Mesenchymal stem cell (in vitro differentiated cells and primary cell): ENCODE measurements around the gene INCA1.

Source experiments
- DNase-seq: peaks from one replicate; pipeline ENCODE4 v3.0.0-alpha.2; 2013
- H2AFZ ChIP-seq: one replicate; pipeline ENCODE4 v1.6.1; 2013; ENCODE audit warnings: low read depth, mild to moderate bottlenecking, control low read depth, inconsistent platforms, low read length, moderate library complexity
- H2AK5ac ChIP-seq: 2 replicates; pipeline ENCODE4 v1.6.1; 2013; ENCODE audit warnings: low read length, moderate library complexity, mild to moderate bottlenecking, inconsistent platforms; ENCODE audit not compliant: severe bottlenecking
- H2BK120ac ChIP-seq: one replicate; pipeline ENCODE4 v1.6.1; 2013; ENCODE audit warnings: low read depth, mild to moderate bottlenecking, inconsistent platforms, low read length, moderate library complexity
- H2BK12ac ChIP-seq, 2 experiments: one replicate each; pipeline ENCODE4 v1.6.1; 2013; ENCODE audit warnings: inconsistent platforms in 2 of 2, low read length in 2 of 2, mild to moderate bottlenecking in 2 of 2, moderate library complexity in 2 of 2, control low read depth in 1 of 2
- H2BK15ac ChIP-seq: one replicate; pipeline ENCODE4 v1.6.1; 2013; ENCODE audit warnings: mild to moderate bottlenecking, low read depth, inconsistent platforms; ENCODE audit not compliant: poor library complexity, severe bottlenecking
- H2BK5ac ChIP-seq: 2 replicates; pipeline ENCODE4 v1.6.1; 2013; ENCODE audit warnings: low read depth, mild to moderate bottlenecking, low read length, control low read depth, inconsistent platforms; ENCODE audit not compliant: poor library complexity, severe bottlenecking
- H3K14ac ChIP-seq, 2 experiments: one replicate each; pipeline ENCODE4 v1.6.1; 2013; ENCODE audit warnings: inconsistent platforms in 2 of 2, low read length in 2 of 2, control low read depth in 1 of 2, mild to moderate bottlenecking in 1 of 2, moderate library complexity in 1 of 2
- H3K18ac ChIP-seq, 2 experiments: one replicate each; pipeline ENCODE4 v1.6.1; 2013; ENCODE audit warnings: inconsistent platforms in 2 of 2, low read length in 2 of 2, control low read depth in 1 of 2, low read depth in 1 of 2, mild to moderate bottlenecking in 1 of 2
- H3K23ac ChIP-seq, 2 experiments: one replicate each; pipeline ENCODE4 v1.6.1; 2013; ENCODE audit warnings: inconsistent platforms in 2 of 2, low read length in 2 of 2, mild to moderate bottlenecking in 2 of 2, moderate library complexity in 2 of 2, control low read depth in 1 of 2
- H3K27ac ChIP-seq: 2 replicates; pipeline ENCODE4 v1.5.1; 2013; ENCODE audit warnings: mild to moderate bottlenecking, moderate library complexity, low read length, control low read depth, inconsistent platforms; ENCODE audit not compliant: poor library complexity, severe bottlenecking
- H3K27me3 ChIP-seq, 2 experiments: 2 replicates each; pipeline versions ENCODE4 v1.6.1 to v1.7.0; 2013; ENCODE audit warnings: low read length in 2 of 2, mild to moderate bottlenecking in 2 of 2, moderate library complexity in 2 of 2, control low read depth in 1 of 2, inconsistent platforms in 1 of 2; ENCODE audit not compliant: control insufficient read depth in 1 of 2, insufficient read depth in 1 of 2
- H3K36me3 ChIP-seq, 2 experiments: 2 replicates each; pipeline versions ENCODE4 v1.6.1 to v1.7.0; 2013; ENCODE audit warnings: low read length in 2 of 2, control low read depth in 1 of 2, inconsistent platforms in 1 of 2, low read depth in 1 of 2, mild to moderate bottlenecking in 1 of 2; ENCODE audit not compliant: insufficient read depth in 2 of 2, control insufficient read depth in 1 of 2
- H3K4ac ChIP-seq, 2 experiments: one replicate each; pipeline ENCODE4 v1.6.1; 2013; ENCODE audit warnings: inconsistent platforms in 2 of 2, low read length in 2 of 2, mild to moderate bottlenecking in 2 of 2, moderate library complexity in 2 of 2, control low read depth in 1 of 2, low read depth in 1 of 2
- H3K4me1 ChIP-seq: 2 replicates; pipeline ENCODE4 v1.6.1; 2013; ENCODE audit warnings: low read depth, low read length, control low read depth; ENCODE audit not compliant: control insufficient read depth, insufficient read depth
- H3K4me2 ChIP-seq: 2 replicates; pipeline ENCODE4 v1.6.1; 2013; ENCODE audit warnings: low read length, mild to moderate bottlenecking, inconsistent platforms; ENCODE audit not compliant: poor library complexity, severe bottlenecking
- H3K4me3 ChIP-seq, 2 experiments: 2 replicates each; pipeline versions ENCODE4 v1.5.1 to v1.7.0; 2013; ENCODE audit warnings: low read length in 2 of 2, mild to moderate bottlenecking in 2 of 2, control low read depth in 1 of 2, low read depth in 1 of 2; ENCODE audit not compliant: insufficient read depth in 1 of 2
- H3K79me1 ChIP-seq: replicated peaks from 2 replicates; pipeline ENCODE4 v1.6.1; 2013; ENCODE audit warnings: mild to moderate bottlenecking, control low read depth, low read length, inconsistent platforms; ENCODE audit not compliant: poor library complexity, severe bottlenecking
- H3K9ac ChIP-seq: 2 replicates; pipeline ENCODE4 v1.7.0; 2013; ENCODE audit warnings: mild to moderate bottlenecking, low read length, moderate library complexity
- H3K9me3 ChIP-seq: 2 replicates; pipeline ENCODE4 v1.7.0; 2013; ENCODE audit warnings: mild to moderate bottlenecking, low read length; ENCODE audit not compliant: control insufficient read depth
- H4K8ac ChIP-seq: one replicate; pipeline ENCODE4 v1.6.1; 2013; ENCODE audit warnings: inconsistent platforms, mild to moderate bottlenecking, low read length, moderate library complexity
- H4K91ac ChIP-seq: one replicate; pipeline ENCODE4 v1.6.1; 2013; ENCODE audit warnings: mild to moderate bottlenecking, low read length, inconsistent platforms
- WGBS: methylation state at CpG from one replicate; pipeline ENCODE4 v1.1.7; 2013; ENCODE audit warnings: mixed read lengths; 5-methylcytosine and 5-hydroxymethylcytosine counted together

INCA1 gene

DNA sequence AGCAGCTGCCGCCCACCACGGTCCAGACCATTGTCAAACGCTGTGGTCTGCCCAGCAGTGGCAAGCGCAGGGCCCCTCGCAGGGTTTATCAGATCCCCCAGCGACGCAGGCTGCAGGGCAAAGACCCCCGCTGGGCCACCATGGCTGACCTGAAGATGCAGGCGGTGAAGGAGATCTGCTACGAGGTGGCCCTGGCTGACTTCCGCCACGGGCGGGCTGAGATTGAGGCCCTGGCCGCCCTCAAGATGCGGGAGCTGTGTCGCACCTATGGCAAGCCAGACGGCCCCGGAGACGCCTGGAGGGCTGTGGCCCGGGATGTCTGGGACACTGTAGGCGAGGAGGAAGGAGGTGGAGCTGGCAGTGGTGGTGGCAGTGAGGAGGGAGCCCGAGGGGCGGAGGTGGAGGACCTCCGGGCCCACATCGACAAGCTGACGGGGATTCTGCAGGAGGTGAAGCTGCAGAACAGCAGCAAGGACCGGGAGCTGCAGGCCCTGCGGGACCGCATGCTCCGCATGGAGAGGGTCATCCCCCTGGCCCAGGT is 24.9 kb upstream of the INCA1 start:
- no peak overlapping the region for H3K14ac ChIP-seq
- no peak overlapping the region for H2AFZ ChIP-seq
- no peaks in the 10 kb centered on the region for H3K9me3 ChIP-seq
- H3K18ac ChIP-seq = no peak overlapping the region
- no peaks in the 10 kb centered on the region for H3K27me3 ChIP-seq
- no peak overlapping the region for H4K91ac ChIP-seq
- H4K8ac ChIP-seq = no peak overlapping the region
- H3K27ac ChIP-seq = no peak overlapping the region
- no peak overlapping the region for H2AK5ac ChIP-seq
- H3K23ac ChIP-seq = no peak overlapping the region
- peaks cover 8% of the 10 kb centered on the region for H3K4me1 ChIP-seq
- peaks cover 26% of the 10 kb centered on the region for H3K79me1 ChIP-seq
- H2BK5ac ChIP-seq = no peak overlapping the region
- no peak overlapping the region for H3K4me2 ChIP-seq
- DNase-seq = no peak
- H3K36me3 ChIP-seq = peaks cover 72 to 74% of the 10 kb centered on the region in 2 experiments
- H2BK12ac ChIP-seq = no peak overlapping the region
- no peak overlapping the region for H3K4me3 ChIP-seq
- H2BK120ac ChIP-seq = no peak overlapping the region
- H3K9ac ChIP-seq = no peak overlapping the region
- WGBS = 97% methylated on average over 30 of the region's 30 CpGs
- no peak overlapping the region for H2BK15ac ChIP-seq
- H3K4ac ChIP-seq = no peak overlapping the region

DNA sequence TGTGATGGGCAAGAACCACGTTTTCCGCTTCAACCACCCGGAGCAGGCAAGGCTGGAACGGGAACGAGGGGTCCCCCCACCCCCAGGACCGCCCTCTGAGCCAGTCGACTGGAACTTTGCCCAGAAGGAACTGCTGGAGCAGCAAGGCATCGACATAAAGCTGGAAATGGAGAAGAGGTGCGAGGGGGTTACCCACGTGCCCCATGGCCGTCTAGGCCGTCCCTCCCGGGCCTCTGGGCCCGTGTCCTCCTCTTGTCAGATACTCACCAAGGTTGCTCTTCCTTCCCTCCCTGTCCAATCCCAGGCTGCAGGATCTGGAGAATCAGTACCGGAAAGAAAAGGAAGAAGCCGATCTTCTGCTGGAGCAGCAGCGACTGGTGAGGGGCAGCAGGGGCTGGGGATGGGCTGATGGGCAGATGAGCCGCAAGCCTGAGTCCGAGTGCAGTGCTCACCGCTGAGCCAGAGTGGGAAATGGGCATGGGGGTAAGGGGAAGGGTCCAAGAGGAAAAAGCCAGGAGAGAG is 23.2 kb upstream of the INCA1 start:
- no peak overlapping the region for H3K14ac ChIP-seq
- no peak overlapping the region for H2BK5ac ChIP-seq
- no peak overlapping the region for H3K4me2 ChIP-seq
- no peak overlapping the region for H3K4me3 ChIP-seq
- DNase-seq = no peak
- H3K23ac ChIP-seq = no peak overlapping the region
- peaks cover 4% of the 10 kb centered on the region for H3K4me1 ChIP-seq
- no peak overlapping the region for H3K27ac ChIP-seq
- H4K91ac ChIP-seq = no peak overlapping the region
- peaks cover 82 to 83% of the 10 kb centered on the region in 2 experiments for H3K36me3 ChIP-seq
- no peak overlapping the region for H2BK120ac ChIP-seq
- no peak overlapping the region for H2AK5ac ChIP-seq
- WGBS = 94% methylated on average over 20 of the region's 20 CpGs
- H3K18ac ChIP-seq = no peak overlapping the region
- no peaks in the 10 kb centered on the region for H3K9me3 ChIP-seq
- peaks cover 32% of the 10 kb centered on the region for H3K79me1 ChIP-seq
- no peak overlapping the region for H2AFZ ChIP-seq
- no peaks in the 10 kb centered on the region for H3K27me3 ChIP-seq
- H2BK15ac ChIP-seq = no peak overlapping the region
- no peak overlapping the region for H2BK12ac ChIP-seq
- H3K9ac ChIP-seq = no peak overlapping the region
- no peak overlapping the region for H4K8ac ChIP-seq
- H3K4ac ChIP-seq = no peak overlapping the region

DNA sequence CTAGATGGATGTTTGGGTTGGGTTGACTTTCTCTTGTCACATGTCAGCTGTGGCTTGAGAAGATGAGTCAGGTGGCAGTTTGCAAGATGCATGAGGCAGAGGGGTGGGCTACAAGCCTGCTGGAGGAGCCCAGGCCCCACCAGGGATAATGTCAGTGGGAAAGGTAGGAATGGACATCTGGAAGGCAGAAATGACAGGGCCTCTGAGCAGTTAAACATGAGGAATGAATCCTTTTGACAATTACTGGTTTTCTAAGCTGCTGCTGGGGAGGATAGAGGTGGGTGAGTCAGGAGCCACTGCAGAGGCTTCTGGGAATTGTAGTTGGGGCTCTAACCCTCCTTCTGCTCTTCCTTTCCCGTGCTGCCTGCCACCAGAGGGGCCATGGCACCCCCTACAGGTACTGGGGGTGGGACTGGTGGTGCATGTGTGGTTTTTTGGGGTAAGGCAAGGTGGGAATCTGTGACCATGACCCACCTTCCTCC is 22.2 kb upstream of the INCA1 start:
- Histone ChIP-seq H2BK12ac (no peak overlapping the region), H3K9me3 (no peaks in the 10 kb centered on the region), H4K8ac (no peak overlapping the region), H2BK5ac (no peak overlapping the region), H3K18ac (no peak overlapping the region), H3K4me1 (peaks cover 4% of the 10 kb centered on the region), H3K27me3 (no peaks in the 10 kb centered on the region), H2BK15ac (no peak overlapping the region), H3K4me2 (no peak overlapping the region), H2AFZ (no peak overlapping the region), H3K4ac (no peak overlapping the region), H3K23ac (no peak overlapping the region), H3K36me3 (peaks cover 84 to 86% of the 10 kb centered on the region in 2 experiments), H3K14ac (no peak overlapping the region), H2BK120ac (no peak overlapping the region), H4K91ac (no peak overlapping the region), H3K79me1 (peaks cover 33% of the 10 kb centered on the region), H2AK5ac (no peak overlapping the region), H3K27ac (no peak overlapping the region), H3K9ac (no peak overlapping the region), H3K4me3 (no peak overlapping the region)
- DNase-seq = no peak
- no CpG with 5 or more reads among the region's 1 CpG for WGBS

DNA sequence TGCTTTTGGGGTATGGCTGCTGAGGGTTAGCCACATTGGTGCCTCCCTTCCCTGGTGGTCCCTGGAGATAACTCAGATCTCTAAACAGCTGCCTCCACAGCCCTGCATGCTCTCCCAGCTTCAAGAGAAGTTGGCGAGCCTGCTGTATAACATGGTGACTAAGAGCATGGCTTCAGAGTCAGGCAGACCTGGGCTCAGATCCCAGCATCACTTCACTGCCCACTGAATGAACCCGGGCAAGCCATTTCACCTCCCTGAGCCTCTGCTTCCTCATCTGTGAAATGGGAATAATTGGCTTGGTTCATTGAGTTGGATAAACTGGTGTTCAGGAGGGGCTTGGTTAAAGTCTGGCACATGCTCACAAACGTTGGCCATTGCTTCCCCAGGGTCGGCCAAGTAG is 17.0 kb upstream of the INCA1 start:
- Histone ChIP-seq H2BK15ac (no peak overlapping the region), H2BK5ac (no peak overlapping the region), H3K9me3 (no peaks in the 10 kb centered on the region), H3K14ac (no peak overlapping the region), H3K4me3 (no peak overlapping the region), H3K36me3 (peaks cover 75 to 77% of the 10 kb centered on the region in 2 experiments), H3K27me3 (no peaks in the 10 kb centered on the region), H2BK120ac (no peak overlapping the region), H3K79me1 (peaks cover 34% of the 10 kb centered on the region), H4K8ac (no peak overlapping the region), H3K23ac (no peak overlapping the region), H3K4me2 (no peak overlapping the region), H2AFZ (no peak overlapping the region), H3K4me1 (peaks cover 2% of the 10 kb centered on the region), H2BK12ac (no peak overlapping the region), H2AK5ac (no peak overlapping the region), H3K9ac (no peak overlapping the region), H3K18ac (no peak overlapping the region), H4K91ac (no peak overlapping the region), H3K27ac (no peak overlapping the region), H3K4ac (no peak overlapping the region)
- no peak for DNase-seq
- 100% methylated on average over 4 of the region's 4 CpGs for WGBS
